H1 (cell line): ENCODE measurements around the gene TMEM232. TPM values are rescaled to one million over a fixed set of nuclear protein-coding genes. Genes with fewer than 3 reads are reported as not detected.

Experiments
- CTCF ChIA-PET: fragments of 300-600 bp; sonication (Branson Sonifier 250); formaldehyde crosslinking; loops from one replicate; lab custom pipeline; 2021; ENCODE audit not compliant: partially characterized antibody; lab: Charles Lee
- POLR2A ChIA-PET: fragments of 300-600 bp; sonication (Branson Sonifier 250); formaldehyde crosslinking; loops from one replicate; lab custom pipeline; 2021; ENCODE audit warnings: inconsistent platforms; ENCODE audit not compliant: partially characterized antibody; lab: Charles Lee
- DNase-seq, 2 experiments: peaks; one replicate each; pipeline versions ENCODE4 v3.0.0 to v3.0.0-alpha.2; 2010 to 2022; ENCODE audit warnings: low spot score in 2 of 2, low read depth in 1 of 2, mixed read lengths in 1 of 2
- FAIRE-seq: peaks from 2 replicates; lab custom pipeline; 2011; peaks lifted over from hg19 to GRCh38; lab: Jason Lieb, UNC
- H2AFZ ChIP-seq: 2 replicates; pipeline ENCODE4 v1.8.1; 2012; ENCODE audit warnings: low read length, inconsistent platforms
- H2AK5ac ChIP-seq: 2 replicates; pipeline ENCODE4 v1.6.1; 2013; ENCODE audit warnings: low read depth, low read length
- H2BK120ac ChIP-seq: replicated peaks from 2 replicates; pipeline ENCODE3; 2013; ENCODE audit warnings: low read depth, low read length, inconsistent platforms
- H2BK12ac ChIP-seq: 2 replicates; pipeline ENCODE4 v1.6.1; 2013; ENCODE audit warnings: low read depth, low read length
- H2BK15ac ChIP-seq: 2 replicates; pipeline ENCODE4 v1.6.1; 2013; ENCODE audit warnings: low read length
- H2BK20ac ChIP-seq: 2 replicates; pipeline ENCODE4 v1.6.1; 2013; ENCODE audit warnings: low read length
- H2BK5ac ChIP-seq: 2 replicates; pipeline ENCODE4 v1.6.1; 2013; ENCODE audit warnings: low read depth, low read length
- H3K14ac ChIP-seq: 2 replicates; pipeline ENCODE4 v1.6.1; 2013; ENCODE audit warnings: inconsistent platforms; ENCODE audit not compliant: insufficient read length
- H3K18ac ChIP-seq: 2 replicates; pipeline ENCODE4 v1.6.1; 2013; ENCODE audit warnings: low read length; ENCODE audit errors: extremely low read depth
- H3K23ac ChIP-seq: 2 replicates; pipeline ENCODE4 v1.6.1; 2013; ENCODE audit warnings: inconsistent platforms; ENCODE audit not compliant: insufficient read length
- H3K23me2 ChIP-seq: 2 replicates; pipeline ENCODE4 v1.6.1; 2013; ENCODE audit warnings: low read depth, low read length
- H3K27ac ChIP-seq: 2 replicates; pipeline ENCODE4 v1.6.1; 2011; ENCODE audit warnings: low read depth, low read length, inconsistent platforms
- H3K27me3 ChIP-seq, 4 experiments: replicated peaks in 1 of 4; 1 replicate in 1 of 4; 2 replicates in 3 of 4; pipeline versions ENCODE4 v1.6.1 to v1.8.1; 2011 to 2013; ENCODE audit warnings: low read length in 3 of 4, mild to moderate bottlenecking in 3 of 4, inconsistent platforms in 2 of 4, mixed read lengths in 2 of 4, moderate library complexity in 1 of 4; ENCODE audit not compliant: control insufficient read depth in 3 of 4, insufficient read depth in 3 of 4; ENCODE audit errors: extremely low read depth in 1 of 4
- H3K36me3 ChIP-seq, 4 experiments: 2 replicates each; pipeline versions ENCODE4 v1.6.1 to v1.8.1; 2011 to 2013; ENCODE audit warnings: mild to moderate bottlenecking in 4 of 4, low read length in 3 of 4, moderate library complexity in 2 of 4, control low read depth in 1 of 4, inconsistent platforms in 1 of 4; ENCODE audit not compliant: insufficient read depth in 4 of 4, control insufficient read depth in 2 of 4
- H3K4ac ChIP-seq: replicated peaks from 2 replicates; pipeline ENCODE3; 2013; ENCODE audit warnings: low read length, low read depth, mixed read lengths, inconsistent platforms; ENCODE audit not compliant: insufficient read length
- H3K4me1 ChIP-seq, 4 experiments: replicated peaks in 1 of 4; 1 replicate in 1 of 4; 2 replicates in 3 of 4; pipeline versions ENCODE4 v1.6.1 to v1.8.1; 2011 to 2013; ENCODE audit warnings: low read length in 3 of 4, inconsistent platforms in 2 of 4, mixed read lengths in 1 of 4; ENCODE audit not compliant: insufficient read depth in 4 of 4, control insufficient read depth in 3 of 4
- H3K4me2 ChIP-seq, 2 experiments: 2 replicates each; pipeline versions ENCODE4 v1.6.1 to v1.8.1; 2011 to 2013; ENCODE audit warnings: low read depth in 2 of 2, low read length in 2 of 2, control low read depth in 1 of 2, inconsistent platforms in 1 of 2, mild to moderate bottlenecking in 1 of 2; ENCODE audit not compliant: insufficient read depth in 1 of 2
- H3K4me3 ChIP-seq, 4 experiments: fragments of 200-600, 300-600 bp in 1 of 4; sonication (generic), shearing (Covaris generic), sonication (Bioruptor Twin) in 1 of 4; 2 replicates each; pipeline versions ENCODE4 v1.5.1 to v1.8.1; 2011 to 2016; ENCODE audit warnings: low read length in 4 of 4, low read depth in 3 of 4, control low read depth in 2 of 4, inconsistent platforms in 2 of 4, mild to moderate bottlenecking in 2 of 4, mixed read lengths in 1 of 4, moderate library complexity in 1 of 4; ENCODE audit not compliant: insufficient read depth in 2 of 4; ENCODE audit errors: extremely low read depth in 1 of 4
- H3K56ac ChIP-seq: replicated peaks from 2 replicates; pipeline ENCODE3; 2013; ENCODE audit warnings: low read depth, mild to moderate bottlenecking, mixed read lengths, low read length, inconsistent platforms; ENCODE audit not compliant: insufficient read length
- H3K79me1 ChIP-seq: 2 replicates; pipeline ENCODE4 v1.6.1; 2013; ENCODE audit warnings: low read depth, low read length, control low read depth
- H3K79me2 ChIP-seq, 2 experiments: 2 replicates each; pipeline versions ENCODE4 v1.6.1 to v1.8.1; 2012 to 2013; ENCODE audit warnings: low read length in 2 of 2, mild to moderate bottlenecking in 2 of 2, inconsistent platforms in 1 of 2; ENCODE audit not compliant: insufficient read depth in 2 of 2, control insufficient read depth in 1 of 2
- H3K9ac ChIP-seq, 4 experiments: replicated peaks in 1 of 4; 1 replicate in 1 of 4; 2 replicates in 3 of 4; pipeline versions ENCODE4 v1.6.1 to v1.8.1; 2011 to 2013; ENCODE audit warnings: low read depth in 3 of 4, low read length in 3 of 4, control low read depth in 2 of 4, mild to moderate bottlenecking in 2 of 4, moderate library complexity in 2 of 4, inconsistent platforms in 1 of 4; ENCODE audit errors: extremely low read depth in 1 of 4
- H3K9me3 ChIP-seq, 2 experiments: 2 replicates each; pipeline versions ENCODE4 v1.6.1 to v1.8.1; 2012 to 2013; ENCODE audit warnings: mild to moderate bottlenecking in 2 of 2, moderate library complexity in 2 of 2, control low read depth in 1 of 2, inconsistent platforms in 1 of 2, low read depth in 1 of 2, low read length in 1 of 2, mixed read lengths in 1 of 2; ENCODE audit not compliant: insufficient read depth in 2 of 2
- H4K20me1 ChIP-seq, 2 experiments: replicated peaks in 1 of 2; 2 replicates each; pipeline versions ENCODE3 to v1.8.1; 2011 to 2013; ENCODE audit warnings: inconsistent platforms in 2 of 2, low read length in 2 of 2, mild to moderate bottlenecking in 1 of 2; ENCODE audit not compliant: insufficient read depth in 2 of 2, control insufficient read depth in 1 of 2
- H4K5ac ChIP-seq: 2 replicates; pipeline ENCODE4 v1.6.1; 2013; ENCODE audit warnings: low read length, low read depth, mixed read lengths, inconsistent platforms; ENCODE audit not compliant: insufficient read length
- H4K8ac ChIP-seq: 2 replicates; pipeline ENCODE4 v1.8.0; 2013; ENCODE audit warnings: mild to moderate bottlenecking, moderate library complexity, low read length, inconsistent platforms; ENCODE audit not compliant: insufficient read depth; ENCODE audit errors: extremely low read depth
- H4K91ac ChIP-seq: replicated peaks from 2 replicates; pipeline ENCODE3; 2013; ENCODE audit warnings: low read length, mixed read lengths, inconsistent platforms; ENCODE audit not compliant: insufficient read length
- ASH2L ChIP-seq: fragments of 200-600, 300-600 bp; sonication (generic); IDR thresholded peaks from one replicate; pipeline ENCODE4 v1.7.1; 2017; ENCODE audit warnings: low read length
- BCL11A ChIP-seq, 2 experiments: IDR thresholded peaks; one replicate each; pipeline ENCODE4 v1.6.1; 2011; ENCODE audit warnings: low read depth in 2 of 2, low read length in 2 of 2, mild to moderate bottlenecking in 2 of 2
- CEBPB ChIP-seq: IDR thresholded peaks from 2 replicates; pipeline ENCODE4 v1.6.1; 2012; ENCODE audit warnings: low read depth, low read length
- CHD1 ChIP-seq: IDR thresholded peaks from 2 replicates; pipeline ENCODE4 v1.6.1; 2012; ENCODE audit warnings: low read depth, low read length, improper control_type of control experiment
- EGR1 ChIP-seq: IDR thresholded peaks from 2 replicates; pipeline ENCODE4 v1.6.1; 2011; ENCODE audit warnings: low read depth, low read length, borderline replicate concordance
- FOSL1 ChIP-seq: IDR thresholded peaks from 2 replicates; pipeline ENCODE4 v1.6.1; 2011; ENCODE audit warnings: mild to moderate bottlenecking, low read depth, low read length, moderate library complexity; ENCODE audit not compliant: insufficient read depth
- KDM4A ChIP-seq: IDR thresholded peaks from one replicate; pipeline ENCODE4 v1.7.1; 2012; ENCODE audit warnings: low read depth, mild to moderate bottlenecking, moderate library complexity, low read length, inconsistent platforms; ENCODE audit not compliant: severe bottlenecking
- MAFK ChIP-seq: IDR thresholded peaks from 2 replicates; pipeline ENCODE4 v1.6.1; 2012; ENCODE audit warnings: low read depth, mild to moderate bottlenecking, improper control_type of control experiment, low read length
- SIRT6 ChIP-seq: IDR thresholded peaks from one replicate; pipeline ENCODE4 v1.7.1; 2012; ENCODE audit warnings: low read length, inconsistent platforms
- SP2 ChIP-seq: IDR thresholded peaks from 2 replicates; pipeline ENCODE4 v1.6.1; 2012; ENCODE audit warnings: mild to moderate bottlenecking, low read length, inconsistent platforms
- TAF7 ChIP-seq: optimal IDR thresholded peaks from 2 replicates; pipeline ENCODE3; 2011; ENCODE audit warnings: low read depth, mild to moderate bottlenecking, inconsistent platforms, low read length, moderate library complexity, borderline replicate concordance
- TBP ChIP-seq: IDR thresholded peaks from 2 replicates; pipeline ENCODE4 v1.6.1; 2011; ENCODE audit warnings: low read depth, low read length, improper control_type of control experiment
- WGBS, 2 experiments: shearing (Covaris generic) in 1 of 2; methylation state at CpG; one replicate each; pipeline versions ENCODE4 v1.1.6 to v1.1.7; 2013 to 2015; ENCODE audit warnings: low lambda C conversion rate in 2 of 2, mixed read lengths in 2 of 2, inconsistent platforms in 1 of 2, low coverage in 1 of 2, missing lambda C conversion rate in 1 of 2; ENCODE audit not compliant: insufficient replicate concordance in 2 of 2, insufficient coverage in 1 of 2, insufficient read length in 1 of 2; ENCODE audit errors: extremely low coverage in 1 of 2, missing lambda C conversion rate in 1 of 2; 5-methylcytosine and 5-hydroxymethylcytosine counted together
- polyA plus RNA-seq, 7 experiments: library from polyadenylated mRNA; depleted of rRNA in 3 of 7; stranded (reverse) in 5 of 7; unstranded in 2 of 7; fragments of >200 nt in 5 of 7; fragments of 200-250 nt in 2 of 7; gene quantifications; 1 replicate in 5 of 7; 2 replicates in 1 of 7; 4 replicates in 1 of 7; pipeline versions ENCODE4 v1.2.1 to v1.2.3, GENCODE V29; 2011 to 2013; ENCODE audit warnings: missing spikeins in 2 of 7, mixed read lengths in 2 of 7
- total RNA-seq: library from RNA; stranded (reverse); fragmentation: NEBNext Ultra II Directional; extraction: Animal tissue kit (Norgen Biotek cat#: 25700); gene quantifications from 2 replicates; pipeline ENCODE4 v1.2.1, GENCODE V29; 2021

The TMEM232 gene
- total and polyA plus RNA-seq, 2 of the 8 experiments (the other 6 are each of a cell fraction or from before 2014, with no cell fraction given) = 0.38 to 1.3 TPM

- H3K14ac ChIP-seq = no peak overlapping the region
- H4K91ac ChIP-seq = no peak overlapping the region
- ChIA-PET CTCF (interaction anchor here (0.9 to 1.7 kb wide), 2 partner anchors 10 to 11 kb away, joined by 4 to 8 read pairs; no protein-coding TSS in a partner anchor), POLR2A (no interaction called here)
- H2BK20ac ChIP-seq = no peak overlapping the region
- H4K20me1 ChIP-seq = no peaks in the 10 kb centered on the region
- no peak overlapping the region for H2BK12ac ChIP-seq
- H3K79me1 ChIP-seq = no peaks in the 10 kb centered on the region
- peak overlapping the region; percentile 63 for H3K4me2 ChIP-seq
- no peaks in the 10 kb centered on the region for H3K23me2 ChIP-seq
- no peak overlapping the region for H2AK5ac ChIP-seq
- peaks cover 0 to 1% (median 0%) of the 10 kb centered on the region in 4 experiments; a peak in 1 of 7 replicates for H3K27me3 ChIP-seq
- no peaks in the 10 kb centered on the region for H3K79me2 ChIP-seq
- no peak overlapping the region for H2BK15ac ChIP-seq
- no peak for DNase-seq
- H3K4me3 ChIP-seq = peak overlapping the region; percentile 38 to 61 (median 48); a peak in 7 of 8 replicates
- H2BK5ac ChIP-seq = no peak overlapping the region
- H3K27ac ChIP-seq = no peak overlapping the region
- H3K36me3 ChIP-seq = no peaks in the 10 kb centered on the region
- H3K18ac ChIP-seq = no peak overlapping the region
- no peak overlapping the region for H3K56ac ChIP-seq
- H2AFZ ChIP-seq = peak overlapping the region; percentile 98
- no peak overlapping the region for H4K8ac ChIP-seq
- H4K5ac ChIP-seq = no peak overlapping the region
- H3K4me1 ChIP-seq = peaks cover 0 to 3% (median 0%) of the 10 kb centered on the region in 4 experiments; a peak in 1 of 7 replicates
- no peak overlapping the region for H3K23ac ChIP-seq
- H3K9me3 ChIP-seq = no peaks in the 10 kb centered on the region
- H3K9ac ChIP-seq = no peak overlapping the region
- no peak for TF ChIP-seq CEBPB
- no peak for TF ChIP-seq SP2
- TF ChIP-seq ASH2L = no peak
- no peak for TF ChIP-seq TAF7
- no peak for TF ChIP-seq SIRT6
- TF ChIP-seq KDM4A = no peak
- TF ChIP-seq FOSL1 = no peak
- no peak for TF ChIP-seq MAFK
- no peak for TF ChIP-seq EGR1
- no peak for TF ChIP-seq BCL11A (IDR thresholded peaks at IDR 0.05; ENCODE audit: low read depth in 2 of 2, low read length in 2 of 2)
- TF ChIP-seq CHD1 = no peak
- no peak for TF ChIP-seq TBP
- TF ChIP-seq, all 59 proteins: peak for 0
- 56% methylated on average over 5 of the region's 5 CpGs; no CpG with 5 or more reads in 1 of the 2 experiments for WGBS, 2 experiments
- Histone ChIP-seq H2BK120ac (no peak overlapping the region), H3K4ac (no peak overlapping the region)
- no peak for FAIRE-seq
These were observed 499 bp upstream of the TMEM232 start for GRCh38 chr5:110727025-110727314.
